HG03460 (cell line): ENCODE results near the gene VNN1.
"Not testable (repeated sequence)": the region's sequence is repeated elsewhere in the genome, so short reads cannot be mapped to it uniquely, and the experiment has no call there.

Experiments used
- ATAC-seq: cut with Tn5 transposase; IDR thresholded peaks from one replicate; pipeline ENCODE4 v1.9.1; 2021; ENCODE audit not compliant: unreplicated experiment

VNN1 gene

DNA sequence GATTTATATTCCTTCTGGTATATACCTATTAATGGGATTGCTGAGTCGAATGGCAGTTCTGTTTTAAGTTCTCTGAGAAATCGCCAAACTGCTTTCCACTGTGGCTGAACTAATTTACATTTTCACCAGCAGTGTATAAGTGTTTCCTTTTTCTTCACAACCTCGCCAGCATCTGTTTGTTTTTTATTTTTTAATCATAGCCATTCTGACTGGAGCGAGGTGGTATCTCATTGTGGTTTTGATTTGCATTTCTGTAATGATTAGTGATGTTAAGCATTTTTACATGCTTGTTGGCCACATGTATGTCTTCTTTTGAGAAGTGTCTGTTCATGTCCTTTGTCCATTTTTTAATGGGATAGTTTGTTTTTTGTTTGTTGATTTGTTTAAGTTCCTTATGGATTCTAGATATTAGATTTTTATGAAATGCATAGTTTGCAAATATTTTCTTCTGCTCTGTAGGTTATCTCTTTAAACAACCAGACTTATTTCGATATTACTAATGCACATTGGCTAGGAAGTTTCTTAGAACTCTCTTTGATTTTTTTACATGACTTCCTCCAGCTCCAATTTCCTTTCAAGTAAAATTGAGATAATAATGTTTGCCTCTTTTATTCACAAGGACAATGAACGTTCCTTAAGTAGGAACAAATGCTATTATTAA is 12.2 kb upstream of the VNN1 start:
- no peak for ATAC-seq

DNA sequence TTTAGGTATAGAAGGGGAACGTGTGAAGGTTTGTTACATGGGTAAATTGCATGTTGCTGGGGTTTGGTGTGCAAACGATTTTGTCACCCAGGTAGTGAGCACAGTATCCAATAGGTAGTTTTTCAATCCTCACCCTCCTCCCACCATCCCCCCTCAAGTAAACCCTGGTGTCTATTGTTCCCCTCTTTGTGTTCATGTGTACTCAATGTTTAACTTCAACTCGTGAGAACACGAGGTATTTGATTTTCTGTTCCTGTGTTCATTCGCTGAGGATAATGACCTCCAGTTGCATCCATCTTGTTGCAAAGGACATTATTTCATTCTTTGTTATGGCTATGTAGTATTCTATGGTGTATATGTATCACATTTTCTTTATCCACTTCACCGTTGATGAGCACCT is 11.6 kb upstream of the VNN1 start:
- no peak for ATAC-seq

DNA sequence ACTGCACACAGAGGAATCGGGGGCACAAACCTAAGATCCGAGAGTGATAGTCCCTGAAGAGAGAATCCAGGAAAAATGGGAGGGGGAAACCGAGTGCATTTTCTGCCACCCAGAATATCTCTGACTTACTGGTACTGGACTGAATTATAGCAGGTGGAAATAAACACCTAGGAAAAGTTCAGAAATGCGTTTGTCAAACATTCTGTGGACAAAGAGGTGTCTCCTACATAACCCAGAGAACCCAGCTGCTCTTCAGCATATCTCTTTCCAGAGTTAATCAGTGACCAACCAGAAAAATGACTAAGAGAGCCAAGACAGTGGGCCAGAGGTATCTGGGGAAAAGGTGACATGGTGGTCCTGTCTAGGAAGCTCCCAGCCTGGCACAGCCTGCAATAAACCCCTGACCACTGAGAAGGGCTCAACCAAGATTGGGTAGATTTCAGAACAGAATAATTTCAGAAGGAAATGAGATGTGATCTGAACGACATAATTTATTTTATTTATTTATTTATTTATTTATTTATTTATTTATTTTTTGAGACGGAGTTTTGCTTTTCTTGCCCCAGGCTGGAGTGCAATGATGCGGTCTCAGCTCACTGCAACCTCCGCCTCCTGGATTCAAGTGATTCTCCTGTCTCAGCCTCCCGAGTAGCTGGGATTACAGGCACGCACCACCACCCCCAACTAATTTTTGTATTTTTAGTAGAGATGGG is 6.0 kb upstream of the VNN1 start:
- ATAC-seq = no peak

DNA sequence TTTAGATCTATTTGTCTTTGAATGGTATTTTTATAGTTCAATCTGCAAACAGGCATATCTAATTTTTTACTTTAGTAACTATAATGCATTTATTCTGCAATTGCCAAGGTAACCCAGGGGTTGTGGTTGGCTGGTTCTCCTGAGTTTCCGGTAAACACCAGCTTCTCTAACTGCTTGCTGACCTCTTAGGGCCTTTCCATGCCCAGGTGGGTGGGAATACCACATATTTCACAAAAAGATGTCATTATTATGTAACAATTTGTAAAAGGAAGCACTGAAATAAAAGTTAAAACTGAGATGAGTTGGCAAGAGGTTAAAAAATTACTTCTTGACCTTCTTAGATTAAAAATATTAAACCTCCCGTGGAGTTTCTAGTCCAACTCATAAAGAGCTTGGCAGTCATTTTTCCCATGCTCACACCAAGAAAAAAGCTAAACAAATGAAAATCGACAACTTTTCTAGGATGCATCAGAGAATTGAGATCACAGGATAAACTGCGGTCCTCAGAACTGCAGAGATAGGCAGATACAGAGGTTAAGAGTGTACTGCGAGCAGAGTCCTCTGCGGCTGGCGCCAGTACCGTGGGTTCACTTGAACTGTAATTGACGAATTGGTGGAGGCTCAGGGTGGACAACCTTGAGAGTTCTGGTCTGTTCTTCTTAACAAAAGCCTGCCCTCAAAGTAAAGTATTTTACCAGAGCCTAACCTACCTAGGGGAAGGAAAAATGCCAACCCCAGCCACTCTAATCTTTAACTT is 2.2 kb upstream of the VNN1 start:
- ATAC-seq = no peak

DNA sequence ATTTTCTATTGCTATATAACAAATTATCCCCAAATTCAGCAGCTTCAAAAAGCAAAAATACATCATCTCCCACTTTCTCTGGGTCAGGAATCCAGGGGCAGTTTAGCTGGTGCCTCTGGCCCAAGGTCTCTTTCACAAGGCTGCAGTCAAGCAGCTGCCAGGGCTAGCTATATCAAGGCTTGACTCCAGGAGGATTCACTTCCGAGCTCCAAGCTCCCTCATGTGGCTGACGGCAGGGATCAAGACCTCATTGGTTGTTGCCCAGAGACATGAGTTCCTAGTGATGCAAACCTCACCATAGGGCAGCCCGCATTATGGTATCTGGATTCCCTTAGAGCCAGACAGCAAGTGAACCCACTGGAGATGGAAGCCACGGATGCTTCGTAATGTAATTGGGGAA is 1.3 kb upstream of the VNN1 start:
- ATAC-seq = no peak

DNA sequence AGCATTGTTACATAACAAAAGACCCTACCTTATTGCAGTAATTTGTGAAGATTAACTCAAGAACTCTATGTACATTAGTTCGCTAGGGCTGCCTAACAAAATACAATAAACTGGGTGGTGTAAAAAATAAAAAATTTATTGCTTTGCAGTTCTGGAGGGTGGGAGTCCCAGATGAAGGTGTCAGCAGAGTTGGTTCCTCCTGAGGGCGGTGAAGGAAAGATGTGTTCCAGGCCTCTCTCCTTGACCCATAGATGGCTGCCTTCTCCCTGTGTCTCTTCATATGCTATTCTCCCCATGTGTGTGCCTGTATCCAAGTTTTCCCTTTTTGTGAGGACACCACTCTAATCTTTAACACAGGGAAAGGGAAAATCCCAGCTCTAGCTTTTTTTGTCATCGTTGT is 305 bp upstream of the VNN1 start:
- no peak for ATAC-seq

DNA sequence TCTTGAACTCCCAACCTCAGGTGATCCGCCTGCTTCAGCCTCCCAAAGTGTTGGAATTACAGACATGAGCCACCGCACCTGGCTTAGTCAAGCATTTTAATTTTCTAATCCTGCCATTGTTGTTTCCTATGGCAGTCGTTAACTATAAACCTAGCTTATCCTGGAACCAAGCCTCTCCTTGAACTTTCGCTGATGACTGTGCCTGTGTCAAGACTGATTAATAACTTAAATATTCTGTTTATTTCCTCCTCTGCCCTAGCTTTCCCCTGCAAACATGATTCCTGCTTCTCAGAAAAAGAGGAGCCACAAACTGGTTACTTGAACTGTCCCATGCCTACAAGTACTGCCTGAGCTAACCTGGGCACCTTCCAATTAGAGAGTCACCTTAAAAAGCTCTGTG is 1.5 kb downstream of the VNN1 start:
- no peak for ATAC-seq

DNA sequence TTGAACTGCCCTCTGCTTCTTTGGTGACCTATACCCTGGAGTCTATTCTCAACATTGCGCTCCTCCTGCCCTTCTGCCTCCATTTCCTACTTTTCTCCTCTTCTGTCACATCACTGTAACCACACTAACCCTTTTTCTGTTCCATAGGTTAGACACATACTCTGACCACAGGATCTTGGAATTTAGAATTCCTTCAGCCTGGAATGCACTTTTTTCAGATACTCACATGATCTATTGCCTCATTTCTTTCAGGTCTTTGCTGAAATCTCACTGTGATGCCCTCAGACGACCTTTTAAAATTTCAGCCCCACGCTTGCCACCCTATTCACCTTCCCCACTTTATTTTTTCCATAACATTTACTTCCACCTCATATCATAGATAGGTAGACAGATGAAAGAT is 5.1 kb downstream of the VNN1 start:
- no peak for ATAC-seq

DNA sequence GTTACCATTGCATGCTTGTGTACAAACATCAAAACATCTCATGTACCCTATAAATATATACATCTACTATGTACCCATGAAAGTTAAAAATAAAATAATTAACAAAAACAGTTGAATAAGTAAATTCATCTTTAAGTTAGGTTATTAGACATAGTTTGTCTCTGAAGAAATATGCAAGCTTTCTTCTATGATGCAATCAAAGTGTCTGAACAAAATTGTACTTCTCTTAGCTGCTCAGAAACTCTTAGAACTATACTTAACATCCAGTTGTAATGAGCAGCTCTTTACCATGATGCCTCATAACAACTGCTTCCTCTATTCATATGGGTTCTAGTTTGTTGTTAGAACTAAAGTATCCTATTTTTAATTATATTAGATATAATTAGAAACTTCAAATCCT is 5.9 kb downstream of the VNN1 start:
- no peak for ATAC-seq

DNA sequence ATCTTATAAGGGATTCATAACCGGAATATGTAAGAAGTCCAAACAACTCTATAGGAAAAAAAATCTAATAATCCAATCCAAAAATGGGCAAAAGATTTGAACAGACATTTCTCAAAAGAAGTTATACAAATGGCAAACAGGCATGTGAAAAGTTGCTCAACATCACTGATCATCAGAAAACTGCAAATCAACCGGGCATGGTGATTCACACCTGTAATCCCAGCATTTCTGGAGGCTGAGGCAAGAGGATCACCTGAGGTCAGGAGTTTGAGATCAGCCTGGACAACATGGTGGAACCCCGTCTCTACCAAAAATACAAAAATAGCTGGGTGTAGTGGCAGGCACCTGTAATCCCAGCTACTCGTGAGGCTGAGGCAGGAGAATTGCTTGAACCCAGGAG is 7.1 kb downstream of the VNN1 start:
- not testable (repeated sequence) for ATAC-seq

DNA sequence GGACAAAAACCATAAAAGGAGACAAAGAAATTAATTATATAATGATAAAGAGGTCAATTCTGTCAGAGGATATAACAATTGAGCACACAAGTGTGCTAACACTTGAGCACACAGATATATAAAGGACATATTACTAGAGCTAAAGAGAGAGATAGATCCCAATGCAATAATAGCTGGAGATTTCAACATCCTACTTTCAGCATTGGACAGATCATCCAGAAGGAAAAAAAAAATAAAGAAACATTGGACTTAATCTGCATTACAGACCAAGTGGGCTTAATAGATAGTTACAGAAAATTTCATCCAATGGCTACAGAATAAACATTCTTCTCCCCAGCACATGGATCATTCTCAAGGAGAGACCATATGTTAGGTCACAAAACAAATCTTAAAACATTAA is 9.9 kb downstream of the VNN1 start:
- no peak for ATAC-seq

DNA sequence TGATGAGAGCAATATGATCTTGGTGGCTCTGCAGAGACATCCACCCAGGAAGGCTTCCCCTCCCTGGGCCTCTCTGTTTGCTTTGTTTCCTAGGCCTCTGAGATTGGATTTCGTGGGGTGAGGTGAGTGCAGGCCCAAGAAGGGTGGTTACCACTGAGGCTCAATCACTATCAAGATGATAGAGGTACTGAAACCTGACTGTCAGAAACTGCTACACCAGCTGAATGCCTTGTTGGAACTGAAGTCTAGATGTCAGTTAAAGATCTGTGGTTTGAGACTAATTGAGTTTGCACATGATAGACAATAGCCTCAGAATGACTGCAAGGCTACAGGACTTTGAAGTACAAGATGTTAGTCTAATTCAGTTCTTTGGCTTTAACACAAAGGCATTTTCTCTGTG is 15.2 kb downstream of the VNN1 start:
- ATAC-seq = no peak

DNA sequence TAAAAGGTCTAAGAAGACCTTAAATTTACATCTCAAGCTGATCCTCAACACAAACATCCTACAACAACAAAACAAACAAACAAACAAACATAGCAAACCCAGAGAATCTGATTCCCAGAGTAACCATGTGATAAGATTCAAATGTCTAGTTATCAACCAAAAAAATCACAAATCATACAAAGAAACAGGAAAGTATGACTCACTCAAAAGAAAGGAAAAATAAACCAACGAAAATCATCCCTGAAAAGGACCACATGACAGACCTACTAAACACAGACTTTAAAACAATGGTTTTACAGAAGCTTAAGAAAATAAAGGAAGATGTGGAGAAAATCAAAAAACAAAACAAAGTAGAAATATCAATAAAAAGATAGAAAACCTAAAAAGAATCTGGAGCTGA is 18.1 kb downstream of the VNN1 start:
- no peak for ATAC-seq

DNA sequence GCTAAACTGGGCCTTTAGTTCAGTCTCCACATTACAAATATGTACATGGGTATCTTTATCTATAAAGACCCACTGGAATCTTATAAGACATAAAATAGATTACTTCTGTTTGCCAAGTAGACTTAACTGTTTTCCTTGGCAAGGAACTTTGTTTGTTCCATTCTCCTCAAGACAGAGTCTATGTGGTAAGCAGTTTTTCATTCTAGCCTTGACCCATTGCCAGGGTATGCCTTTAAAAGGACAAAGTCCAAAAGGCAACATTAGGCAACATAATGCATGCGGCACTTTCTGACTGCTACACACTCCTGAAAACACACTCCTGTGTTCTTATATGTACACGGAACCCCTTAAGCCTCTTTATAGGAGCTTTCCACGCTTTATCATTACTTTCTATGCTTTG is 20.4 kb downstream of the VNN1 start:
- no peak for ATAC-seq

DNA sequence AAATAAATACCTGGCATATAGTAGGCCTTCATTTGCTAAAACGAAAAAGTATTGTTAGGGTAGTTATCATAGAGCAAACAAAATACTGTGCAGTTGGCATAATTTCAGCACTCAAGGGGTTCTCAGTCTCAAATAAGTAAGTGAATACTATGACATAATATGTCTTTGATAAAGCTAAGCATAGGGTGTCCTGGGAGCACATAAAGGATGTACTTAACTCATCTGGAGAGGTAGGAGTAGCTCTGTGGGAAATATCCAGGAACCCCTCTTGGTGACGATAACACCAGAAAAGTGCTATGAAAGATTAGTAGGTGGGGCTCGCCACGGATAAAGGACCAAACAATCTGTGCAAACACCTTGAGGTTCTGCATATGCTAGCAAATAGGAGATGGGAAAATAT is 23.2 kb downstream of the VNN1 start:
- no peak for ATAC-seq

DNA sequence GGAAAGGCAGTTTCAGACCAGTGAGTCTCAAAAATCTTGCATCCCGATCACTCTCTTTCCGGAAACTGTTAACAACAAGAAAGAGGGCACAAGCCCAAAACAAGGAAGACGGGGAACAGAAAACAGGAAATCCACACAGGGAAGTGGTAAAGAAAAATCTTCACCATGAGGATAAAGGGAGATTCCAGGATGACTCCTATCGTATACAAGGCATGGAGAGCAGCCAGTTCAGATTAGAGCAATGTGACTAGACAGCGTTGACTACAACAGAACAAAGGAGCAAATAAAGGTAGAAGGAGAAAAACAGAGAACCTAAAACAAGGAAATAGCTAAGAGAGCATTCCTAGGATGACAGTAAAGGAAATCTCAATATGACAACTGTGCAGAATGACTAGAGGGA is 26.5 kb downstream of the VNN1 start:
- no peak for ATAC-seq

DNA sequence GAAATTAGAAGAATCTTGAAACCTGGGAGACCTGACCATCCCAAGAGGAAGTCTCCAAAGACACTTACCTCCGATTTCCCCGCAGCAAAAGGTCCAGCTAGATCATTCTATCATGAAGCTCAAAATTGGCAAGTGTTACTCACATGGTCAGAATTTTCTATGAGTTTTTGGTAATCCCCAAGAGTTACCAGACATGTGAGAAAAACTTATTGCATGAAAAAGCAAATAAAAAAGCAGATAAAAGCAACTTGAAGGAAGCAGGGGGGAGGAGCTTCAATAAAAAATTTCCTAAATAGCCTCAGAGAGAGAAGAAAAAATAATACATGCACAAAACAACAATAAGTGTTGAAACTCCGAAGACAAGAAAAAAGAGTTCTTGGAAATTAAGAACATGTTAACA is 27.3 kb downstream of the VNN1 start:
- no peak for ATAC-seq

DNA sequence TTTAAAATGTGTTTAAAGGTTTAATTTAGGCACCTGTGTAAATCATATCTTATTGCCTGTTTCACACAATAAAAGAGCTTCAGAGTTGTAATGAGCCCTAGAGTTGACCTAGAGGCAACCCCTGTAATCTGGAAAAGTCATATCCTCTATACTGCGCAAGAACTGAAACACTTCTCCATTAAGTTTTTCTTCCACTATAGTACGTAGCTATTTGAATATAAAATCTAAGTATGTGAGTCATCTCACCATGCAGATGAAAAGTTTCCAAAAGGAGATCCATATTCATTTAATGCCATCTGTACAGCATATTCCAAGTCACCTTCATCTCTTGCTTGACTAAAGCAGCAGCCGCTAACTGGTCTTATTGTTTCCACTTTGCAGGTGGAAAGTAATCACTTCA is 28.8 kb downstream of the VNN1 start:
- no peak for ATAC-seq

DNA sequence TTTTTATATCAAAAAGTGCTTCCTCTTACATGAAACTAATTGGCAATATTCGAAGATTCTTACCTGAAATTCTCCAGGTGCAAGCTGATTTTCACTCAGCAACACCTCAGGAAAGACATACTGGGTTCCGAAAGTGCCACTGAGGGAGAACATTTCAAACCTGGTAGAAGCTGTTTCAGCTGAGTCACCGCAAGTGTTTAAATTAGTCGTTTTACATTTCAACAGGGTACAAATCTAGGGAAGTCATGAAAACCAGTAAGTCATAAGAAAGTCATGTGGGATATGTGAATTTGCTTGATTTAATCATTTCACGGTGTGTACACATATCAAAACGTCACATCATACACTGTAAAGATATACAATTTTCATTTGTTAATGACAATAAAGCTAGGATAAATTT is 29.6 kb downstream of the VNN1 start:
- no peak for ATAC-seq

DNA sequence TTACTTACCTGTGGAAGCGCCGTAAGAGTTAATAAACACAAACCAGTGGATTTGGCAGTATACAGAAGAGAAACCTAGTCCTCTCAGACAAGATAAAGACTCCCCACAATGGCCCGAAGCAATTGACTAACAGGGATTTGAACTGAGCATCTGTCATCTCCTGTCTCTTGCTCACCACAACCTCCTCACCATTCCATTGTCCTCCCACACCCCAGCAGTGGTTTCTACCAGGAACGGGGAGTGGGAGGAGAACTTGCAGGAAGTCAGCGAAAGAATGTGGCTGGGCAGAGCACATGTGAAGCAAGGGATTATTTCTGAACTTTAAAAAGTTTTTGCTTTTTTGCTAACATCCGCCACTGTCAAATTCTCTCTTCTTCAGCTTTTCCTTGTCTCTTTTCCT is 30.3 kb downstream of the VNN1 start:
- no peak for ATAC-seq

DNA sequence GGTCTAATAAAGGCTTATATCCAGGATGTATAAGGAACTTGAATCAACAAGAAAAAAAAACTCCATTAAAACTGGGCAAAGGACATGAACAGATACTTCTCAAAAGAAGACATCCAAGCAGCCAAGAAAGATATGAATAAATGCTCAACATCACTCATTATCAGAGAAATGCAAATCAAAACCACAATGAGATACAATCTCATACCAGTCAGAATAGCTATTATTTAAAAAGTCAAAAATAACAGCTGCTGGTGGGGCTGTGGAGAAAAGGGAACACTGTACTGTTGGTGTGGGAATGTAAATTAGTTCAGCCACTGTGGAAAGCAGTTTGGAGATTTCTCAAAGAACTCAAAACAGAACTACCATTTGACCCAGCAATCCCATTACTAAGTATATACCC is 34.8 kb downstream of the VNN1 start:
- not testable (repeated sequence) for ATAC-seq

DNA sequence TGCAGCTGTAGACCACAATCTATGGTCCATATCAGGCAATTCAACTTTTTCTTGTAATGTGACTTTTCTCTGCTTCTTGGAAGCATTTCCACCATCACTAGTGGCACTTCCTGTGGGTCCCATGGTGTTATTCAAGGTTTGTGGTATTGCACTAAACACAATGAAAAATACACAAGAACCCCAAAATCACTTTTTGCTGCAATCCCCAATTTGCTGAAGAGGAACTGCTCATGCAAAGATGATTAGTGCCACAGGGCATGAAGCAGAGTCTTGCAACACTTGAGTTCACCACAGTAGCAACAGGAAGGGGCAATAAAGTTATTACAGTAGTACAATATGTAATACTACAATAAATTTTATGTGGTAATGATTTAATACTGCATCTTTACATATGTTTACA is 38.1 kb downstream of the VNN1 start:
- ATAC-seq = no peak
